H9 (cell line): ENCODE data around the gene UNK. TPM values are rescaled to one million over a fixed set of nuclear protein-coding genes. Genes with fewer than 3 reads are reported as not detected.

Source experiments
- DNase-seq: peaks from one replicate; pipeline ENCODE4 v3.0.0-alpha.2; 2017
- H2AFZ ChIP-seq: one replicate; pipeline ENCODE4 v1.6.1; 2013; ENCODE audit warnings: mild to moderate bottlenecking, low read length, control low read depth, moderate library complexity
- H2AK5ac ChIP-seq: 2 replicates; pipeline ENCODE4 v1.6.1; 2013; ENCODE audit warnings: low read length, control low read depth, mixed read lengths; ENCODE audit not compliant: insufficient read length
- H2BK120ac ChIP-seq: one replicate; pipeline ENCODE4 v1.6.1; 2013; ENCODE audit warnings: low read depth, mild to moderate bottlenecking, low read length, control low read depth, inconsistent platforms; ENCODE audit not compliant: poor library complexity, severe bottlenecking
- H2BK12ac ChIP-seq: 2 replicates; pipeline ENCODE4 v1.6.1; 2013; ENCODE audit warnings: low read length, control low read depth, mixed read lengths, low read depth; ENCODE audit not compliant: insufficient read length
- H2BK15ac ChIP-seq: 2 replicates; pipeline ENCODE4 v1.6.1; 2013; ENCODE audit warnings: low read depth, low read length, control low read depth
- H2BK20ac ChIP-seq: one replicate; pipeline ENCODE4 v1.6.1; 2013; ENCODE audit warnings: low read depth, mild to moderate bottlenecking, low read length, control low read depth, inconsistent platforms; ENCODE audit not compliant: poor library complexity, severe bottlenecking
- H2BK5ac ChIP-seq: 2 replicates; pipeline ENCODE4 v1.6.1; 2013; ENCODE audit warnings: low read length, control low read depth, mixed read lengths; ENCODE audit not compliant: insufficient read length
- H3K14ac ChIP-seq: 2 replicates; pipeline ENCODE4 v1.6.1; 2013; ENCODE audit warnings: low read length, control low read depth; ENCODE audit not compliant: insufficient read depth
- H3K18ac ChIP-seq: 2 replicates; pipeline ENCODE4 v1.6.1; 2013; ENCODE audit warnings: low read depth, mild to moderate bottlenecking, mixed read lengths, low read length, control low read depth; ENCODE audit not compliant: insufficient read length
- H3K23ac ChIP-seq: 2 replicates; pipeline ENCODE4 v1.6.1; 2013; ENCODE audit warnings: low read length, control low read depth, mixed read lengths, low read depth; ENCODE audit not compliant: insufficient read length
- H3K23me2 ChIP-seq: 2 replicates; pipeline ENCODE4 v1.6.1; 2013; ENCODE audit warnings: low read depth, mild to moderate bottlenecking, mixed read lengths, low read length, control low read depth; ENCODE audit not compliant: insufficient read length, poor library complexity, severe bottlenecking
- H3K27ac ChIP-seq: 2 replicates; pipeline ENCODE4 v1.5.1; 2013; ENCODE audit warnings: low read length, control low read depth, mixed read lengths, low read depth; ENCODE audit not compliant: insufficient read length
- H3K27me3 ChIP-seq: 2 replicates; pipeline ENCODE4 v1.6.1; 2013; ENCODE audit warnings: low read length, control low read depth, inconsistent platforms; ENCODE audit not compliant: insufficient read depth
- H3K4ac ChIP-seq: 2 replicates; pipeline ENCODE4 v1.6.1; 2013; ENCODE audit warnings: low read depth, mild to moderate bottlenecking, control low read depth, inconsistent platforms, low read length, moderate library complexity
- H3K4me1 ChIP-seq: 2 replicates; pipeline ENCODE4 v1.6.1; 2013; ENCODE audit warnings: low read length, control low read depth, inconsistent platforms; ENCODE audit not compliant: insufficient read depth
- H3K4me2 ChIP-seq: 2 replicates; pipeline ENCODE4 v1.6.1; 2013; ENCODE audit warnings: low read length, control low read depth, mixed read lengths; ENCODE audit not compliant: insufficient read length, insufficient read depth
- H3K56ac ChIP-seq: 2 replicates; pipeline ENCODE4 v1.6.1; 2013; ENCODE audit warnings: low read depth, mild to moderate bottlenecking, mixed read lengths, low read length, control low read depth; ENCODE audit not compliant: insufficient read length
- H3K79me1 ChIP-seq: 2 replicates; pipeline ENCODE4 v1.6.1; 2013; ENCODE audit warnings: low read depth, mild to moderate bottlenecking, moderate library complexity, low read length, control low read depth, inconsistent platforms; ENCODE audit not compliant: insufficient read depth, poor library complexity, severe bottlenecking
- H3K79me2 ChIP-seq: 2 replicates; pipeline ENCODE4 v1.6.1; 2013; ENCODE audit warnings: low read length, control low read depth, inconsistent platforms; ENCODE audit not compliant: insufficient read depth
- H3K9ac ChIP-seq: 2 replicates; pipeline ENCODE4 v1.6.1; 2013; ENCODE audit warnings: low read length, control low read depth, mixed read lengths; ENCODE audit not compliant: insufficient read length; ENCODE audit errors: extremely low read depth
- H3K9me3 ChIP-seq: one replicate; pipeline ENCODE4 v1.6.1; 2013; ENCODE audit warnings: low read depth, low read length, inconsistent platforms; ENCODE audit not compliant: control insufficient read depth
- H3T11ph ChIP-seq: one replicate; pipeline ENCODE4 v1.6.1; 2013; ENCODE audit warnings: mild to moderate bottlenecking, low read length, control low read depth, inconsistent platforms
- H4K20me1 ChIP-seq: one replicate; pipeline ENCODE4 v1.6.1; 2013; ENCODE audit not compliant: control insufficient read depth, insufficient read length, insufficient read depth
- H4K5ac ChIP-seq: 2 replicates; pipeline ENCODE4 v1.6.1; 2013; ENCODE audit warnings: low read depth, mild to moderate bottlenecking, mixed read lengths, low read length, control low read depth; ENCODE audit not compliant: insufficient read length
- H4K8ac ChIP-seq: replicated peaks from 2 replicates; pipeline ENCODE4 v1.6.1; 2013; ENCODE audit warnings: low read length, control low read depth, mixed read lengths, low read depth; ENCODE audit not compliant: insufficient read length
- H4K91ac ChIP-seq: 2 replicates; pipeline ENCODE4 v1.6.1; 2013; ENCODE audit warnings: low read depth, mild to moderate bottlenecking, moderate library complexity, mixed read lengths, low read length, control low read depth; ENCODE audit not compliant: insufficient read length
- H3K27ac Mint-ChIP-seq, 3 experiments: 2 replicates in 2 of 3; 3 replicates in 1 of 3; pipeline ENCODE4 v1.8.0; 2020 to 2021; ENCODE audit warnings: mixed read lengths in 3 of 3, mild to moderate bottlenecking in 1 of 3, moderate library complexity in 1 of 3
- H3K27me3 Mint-ChIP-seq: 2 replicates; pipeline ENCODE4 v1.8.0; 2021; ENCODE audit warnings: low read depth, mild to moderate bottlenecking, moderate library complexity, mixed read lengths
- H3K36me3 Mint-ChIP-seq, 3 experiments: 2 replicates in 2 of 3; 3 replicates in 1 of 3; pipeline ENCODE4 v1.8.0; 2020 to 2021; ENCODE audit warnings: low read depth in 3 of 3, mixed read lengths in 3 of 3; ENCODE audit not compliant: insufficient read depth in 1 of 3
- H3K4me1 Mint-ChIP-seq, 2 experiments: 2 replicates each; pipeline ENCODE4 v1.8.0; 2020; ENCODE audit warnings: mixed read lengths in 2 of 2
- H3K4me3 Mint-ChIP-seq, 2 experiments: 2 replicates in 1 of 2; 3 replicates in 1 of 2; pipeline ENCODE4 v1.8.0; 2020 to 2021; ENCODE audit warnings: mild to moderate bottlenecking in 2 of 2, mixed read lengths in 2 of 2, moderate library complexity in 1 of 2
- H3K9me3 Mint-ChIP-seq, 2 experiments: 2 replicates in 1 of 2; 3 replicates in 1 of 2; pipeline ENCODE4 v1.8.0; 2020; ENCODE audit warnings: mild to moderate bottlenecking in 2 of 2, mixed read lengths in 2 of 2, moderate library complexity in 1 of 2
- WGBS: extraction: QIAGEN DNeasy Blood & Tissue Kit; methylation state at CpG from one replicate; pipeline ENCODE4 v1.1.7; 2013; ENCODE audit warnings: missing lambda C conversion rate, low lambda C conversion rate, mixed read lengths; ENCODE audit not compliant: insufficient read length; ENCODE audit errors: extremely low coverage; 5-methylcytosine and 5-hydroxymethylcytosine counted together
- total RNA-seq: library from RNA; stranded (reverse); gene quantifications from 2 replicates; pipeline ENCODE4 v1.2.1, GENCODE V29; 2021
- TF ChIP-seq, protein P1 (sequence below): fragments of 200-600 bp; sonication (generic); conservative IDR thresholded peaks from 3 replicates; pipeline ENCODE4 v1.8.0; 2021; ENCODE audit warnings: antibody characterized with exemption, mild to moderate bottlenecking

The UNK gene
- total RNA-seq, 1 experiment from 2014 or later = 36.4 TPM

DNA sequence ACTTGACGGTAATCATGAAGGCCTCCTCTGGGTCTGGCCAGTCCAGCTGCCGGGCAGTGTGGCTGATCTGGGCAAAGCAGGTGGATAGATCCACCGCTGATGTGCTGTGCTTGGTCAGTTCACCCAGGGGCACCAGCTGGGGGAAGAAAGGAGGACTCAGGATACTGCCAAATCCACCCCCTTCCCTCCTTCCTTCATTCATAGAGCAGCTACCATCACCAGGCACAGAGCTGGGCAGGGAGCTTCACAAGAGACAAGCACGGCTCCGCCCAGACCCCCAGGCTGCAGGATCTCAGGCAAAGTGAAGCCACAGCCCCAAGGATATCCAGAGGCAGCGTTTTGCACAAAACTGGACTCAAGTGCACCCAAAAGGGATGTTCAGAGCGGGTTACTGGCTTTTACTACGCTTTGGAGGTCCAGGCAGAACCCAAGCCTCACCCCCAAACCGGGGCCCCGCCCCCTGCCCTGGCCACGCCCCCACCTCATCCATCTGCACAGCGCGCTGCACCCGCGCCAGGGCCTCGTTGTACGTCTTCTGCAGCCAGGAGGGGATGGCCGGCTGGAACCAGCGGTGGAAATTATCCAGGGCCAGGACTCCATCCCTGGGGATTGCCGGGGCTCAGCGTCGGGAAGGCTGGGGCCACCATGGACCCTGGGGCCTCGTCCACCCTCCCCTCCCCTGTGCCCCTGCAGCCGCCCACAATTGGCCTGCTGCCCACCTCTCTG, 50.5 kb downstream of the UNK start:
- peaks cover 5% of the 10 kb centered on the region; the same call in 1 of the 2 replicates for H3K4me1 ChIP-seq
- no peak overlapping the region for H3K4ac ChIP-seq
- H2AK5ac ChIP-seq = no peak overlapping the region
- H2BK12ac ChIP-seq = no peak overlapping the region
- H3K14ac ChIP-seq = no peak overlapping the region; the same call in 1 of the 2 replicates
- H3K79me1 ChIP-seq = no peaks in the 10 kb centered on the region
- H3K23me2 ChIP-seq = no peaks in the 10 kb centered on the region
- H4K8ac ChIP-seq = no peak overlapping the region
- H3K27ac ChIP-seq = no peak overlapping the region
- H4K20me1 ChIP-seq = no peaks in the 10 kb centered on the region
- H3K79me2 ChIP-seq = no peaks in the 10 kb centered on the region
- no peaks in the 10 kb centered on the region for H3K27me3 Mint-ChIP-seq
- no peak overlapping the region for H3K23ac ChIP-seq
- no peak overlapping the region for H4K5ac ChIP-seq
- H4K91ac ChIP-seq = no peak overlapping the region
- no peaks in the 10 kb centered on the region for H3K36me3 Mint-ChIP-seq
- no peak overlapping the region for H3T11ph ChIP-seq
- no peaks in the 10 kb centered on the region for H3K9me3 ChIP-seq
- H3K4me2 ChIP-seq = no peak overlapping the region
- H3K4me1 Mint-ChIP-seq = peaks cover 18 to 34% of the 10 kb centered on the region in 2 experiments
- H3K27ac Mint-ChIP-seq = no peak overlapping the region
- H3K4me3 Mint-ChIP-seq = no peak overlapping the region
- no CpG with 5 or more reads among the region's 24 CpGs for WGBS
- H2BK15ac ChIP-seq = no peak overlapping the region
- H2BK5ac ChIP-seq = no peak overlapping the region
- H2BK20ac ChIP-seq = no peak overlapping the region
- no peak overlapping the region for H3K18ac ChIP-seq
- no peak for DNase-seq
- TF ChIP-seq, protein P1, sequence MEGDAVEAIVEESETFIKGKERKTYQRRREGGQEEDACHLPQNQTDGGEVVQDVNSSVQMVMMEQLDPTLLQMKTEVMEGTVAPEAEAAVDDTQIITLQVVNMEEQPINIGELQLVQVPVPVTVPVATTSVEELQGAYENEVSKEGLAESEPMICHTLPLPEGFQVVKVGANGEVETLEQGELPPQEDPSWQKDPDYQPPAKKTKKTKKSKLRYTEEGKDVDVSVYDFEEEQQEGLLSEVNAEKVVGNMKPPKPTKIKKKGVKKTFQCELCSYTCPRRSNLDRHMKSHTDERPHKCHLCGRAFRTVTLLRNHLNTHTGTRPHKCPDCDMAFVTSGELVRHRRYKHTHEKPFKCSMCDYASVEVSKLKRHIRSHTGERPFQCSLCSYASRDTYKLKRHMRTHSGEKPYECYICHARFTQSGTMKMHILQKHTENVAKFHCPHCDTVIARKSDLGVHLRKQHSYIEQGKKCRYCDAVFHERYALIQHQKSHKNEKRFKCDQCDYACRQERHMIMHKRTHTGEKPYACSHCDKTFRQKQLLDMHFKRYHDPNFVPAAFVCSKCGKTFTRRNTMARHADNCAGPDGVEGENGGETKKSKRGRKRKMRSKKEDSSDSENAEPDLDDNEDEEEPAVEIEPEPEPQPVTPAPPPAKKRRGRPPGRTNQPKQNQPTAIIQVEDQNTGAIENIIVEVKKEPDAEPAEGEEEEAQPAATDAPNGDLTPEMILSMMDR = no peak
- H2AFZ ChIP-seq = no peak overlapping the region
- no peaks in the 10 kb centered on the region for H3K9me3 Mint-ChIP-seq
- no peak overlapping the region for H3K9ac ChIP-seq
- H2BK120ac ChIP-seq = no peak overlapping the region
- H3K27me3 ChIP-seq = no peaks in the 10 kb centered on the region
- no peak overlapping the region for H3K56ac ChIP-seq
